GM19328 (cell line): ENCODE data around the gene CHST1.

Experiments
- ATAC-seq: cut with Tn5 transposase; IDR thresholded peaks from one replicate; pipeline ENCODE4 v1.9.1; 2021; ENCODE audit warnings: mild to moderate bottlenecking, moderate library complexity; ENCODE audit not compliant: unreplicated experiment

Gene CHST1

GRCh38 chr11:45607995-45608394 is 57.4 kb downstream of the CHST1 start:
- no peak for ATAC-seq

- no peak for ATAC-seq
Measured at GRCh38 chr11:45606514-45607281, 58.7 kb downstream of the CHST1 start.

GRCh38 chr11:45605051-45605450 is 60.4 kb downstream of the CHST1 start:
- ATAC-seq: no peak

- no peak for ATAC-seq
Measured at GRCh38 chr11:45603946-45604682, 61.3 kb downstream of the CHST1 start.

GRCh38 chr11:45599161-45599943 is 66.1 kb downstream of the CHST1 start:
- no peak for ATAC-seq
